Mammary epithelial cell (primary cell): ENCODE results near the gene GTF2F1.

Experiments
- CTCF ChIP-seq, 2 donors: IDR thresholded peaks in 1 of 2; conservative IDR thresholded peaks in 1 of 2; 2 replicates each; pipeline ENCODE4 v1.5.1; 2011 to 2012; ENCODE audit warnings: inconsistent platforms in 2 of 2, low read length in 2 of 2, mild to moderate bottlenecking in 2 of 2, control low read depth in 1 of 2, low read depth in 1 of 2; ENCODE audit not compliant: insufficient read depth in 1 of 2; ENCODE audit errors: extremely low read depth in 1 of 2
- EZH2 ChIP-seq: IDR thresholded peaks from 2 replicates; pipeline ENCODE4 v1.6.1; 2012; ENCODE audit warnings: low read length, inconsistent platforms, borderline replicate concordance

GRCh38 chr19:6413721-6414643 lies 21.0 kb upstream of the GTF2F1 start:
- TF ChIP-seq EZH2: no peak
- no peak for TF ChIP-seq CTCF (conservative IDR thresholded peaks at IDR 0.05 in 1 of 2, IDR thresholded peaks at IDR 0.05 in 1 of 2; ENCODE audit: extremely low read depth in 1 of 2, insufficient read depth in 1 of 2, low read depth in 1 of 2, low read length in 2 of 2)
